SK-N-SH (cell line): Measurements from ENCODE around the gene ACAT2. TPM values are rescaled to one million over a fixed set of nuclear protein-coding genes. Genes with fewer than 3 reads are reported as not detected.

Experiments
- CTCF ChIA-PET: fragments of 300-600, 350-600 bp; formaldehyde crosslinking; extraction: SDS; loops from one replicate; lab custom pipeline; 2021; lab: Yijun Ruan, JAX
- POLR2A ChIA-PET: fragments of 350-600 bp; sonication (Branson Sonifier 250); formaldehyde crosslinking; extraction: SDS; loops from one replicate; lab custom pipeline; 2020; ENCODE audit warnings: antibody characterized with exemption, inconsistent platforms; lab: Yijun Ruan, JAX
- DNase-seq: peaks from one replicate; pipeline ENCODE4 v3.0.0; 2012
- H2AFZ ChIP-seq: fragments of 200-600 bp; sonication (generic); 2 replicates; pipeline ENCODE4 v1.8.1; 2016; ENCODE audit warnings: antibody characterized with exemption, mild to moderate bottlenecking, low read depth
- H3F3A ChIP-seq: fragments of 200-600 bp; sonication (generic); replicated peaks from 2 replicates; pipeline ENCODE3; 2016; ENCODE audit warnings: antibody characterized with exemption, mild to moderate bottlenecking; ENCODE audit not compliant: insufficient read depth
- H3K27ac ChIP-seq, 2 experiments: fragments of 200-500 bp in 1 of 2; fragments of 200-600 bp in 1 of 2; sonication (Bioruptor generic) in 1 of 2; sonication (generic), shearing (Covaris generic) in 1 of 2; 2 replicates each; pipeline versions ENCODE4 v1.5.1 to v1.6.1; 2014 to 2016; ENCODE audit warnings: low read depth in 2 of 2, inconsistent platforms in 1 of 2, low read length in 1 of 2, mild to moderate bottlenecking in 1 of 2, mixed read lengths in 1 of 2
- H3K27me3 ChIP-seq: fragments of 200-600 bp; sonication (generic), shearing (Covaris generic); 2 replicates; pipeline ENCODE4 v1.6.1; 2016; ENCODE audit warnings: mixed run types; ENCODE audit not compliant: insufficient read depth
- H3K36me3 ChIP-seq, 2 experiments: fragments of 200-500 bp in 1 of 2; fragments of 200-600 bp in 1 of 2; sonication (Bioruptor generic) in 1 of 2; sonication (generic) in 1 of 2; replicated peaks in 1 of 2; 2 replicates each; pipeline versions ENCODE3 to v1.5.1; 2014 to 2016; ENCODE audit warnings: low read length in 1 of 2, mild to moderate bottlenecking in 1 of 2; ENCODE audit not compliant: insufficient read depth in 2 of 2, control insufficient read depth in 1 of 2
- H3K4me1 ChIP-seq, 2 experiments: fragments of 200-500 bp in 1 of 2; fragments of 200-600 bp in 1 of 2; sonication (Bioruptor generic) in 1 of 2; sonication (generic), shearing (Covaris generic) in 1 of 2; 2 replicates each; pipeline versions ENCODE4 v1.5.1 to v1.6.1; 2014 to 2016; ENCODE audit warnings: low read depth in 1 of 2, low read length in 1 of 2, mixed run types in 1 of 2; ENCODE audit not compliant: insufficient read depth in 2 of 2, control insufficient read depth in 1 of 2
- H3K4me2 ChIP-seq: fragments of 200-600 bp; sonication (generic), shearing (Covaris generic); 2 replicates; pipeline ENCODE4 v1.6.1; 2017; ENCODE audit warnings: mixed run types
- H3K4me3 ChIP-seq, 2 experiments: fragments of 200-500 bp in 1 of 2; fragments of 200-600 bp in 1 of 2; sonication (Bioruptor generic) in 1 of 2; sonication (generic), shearing (Covaris generic) in 1 of 2; 2 replicates each; pipeline versions ENCODE4 v1.5.1 to v1.8.1; 2014 to 2016; ENCODE audit warnings: low read depth in 2 of 2, inconsistent platforms in 1 of 2, low read length in 1 of 2, mild to moderate bottlenecking in 1 of 2, mixed read lengths in 1 of 2, moderate library complexity in 1 of 2
- H3K79me2 ChIP-seq: fragments of 200-600 bp; sonication (generic); 2 replicates; pipeline ENCODE4 v1.8.1; 2017; ENCODE audit warnings: mild to moderate bottlenecking; ENCODE audit not compliant: insufficient read depth
- H3K9ac ChIP-seq: fragments of 200-600 bp; sonication (generic); 2 replicates; pipeline ENCODE4 v1.6.1; 2017; ENCODE audit warnings: mixed run types
- H3K9me2 ChIP-seq: fragments of 200-600 bp; sonication (generic); 2 replicates; pipeline ENCODE4 v1.6.1; 2017; ENCODE audit warnings: mixed run types
- H3K9me3 ChIP-seq: fragments of 200-600 bp; sonication (generic); 2 replicates; pipeline ENCODE4 v1.6.1; 2017; ENCODE audit warnings: mixed run types, mild to moderate bottlenecking, moderate library complexity
- H4K20me1 ChIP-seq: fragments of 200-600 bp; sonication (generic); 2 replicates; pipeline ENCODE4 v1.6.1; 2017; ENCODE audit warnings: mild to moderate bottlenecking, mixed run types; ENCODE audit not compliant: insufficient read depth
- CHD2 ChIP-seq: fragments of 150-350 bp; IDR thresholded peaks from 2 replicates; pipeline ENCODE4 v1.6.1; 2018; ENCODE audit warnings: low read length; ENCODE audit not compliant: partially characterized antibody
- ELF1 ChIP-seq: IDR thresholded peaks from 2 replicates; pipeline ENCODE4 v1.4.0; 2012
- FOXJ3 ChIP-seq: sonication (generic); formaldehyde crosslinking; IDR thresholded peaks from 2 replicates; pipeline ENCODE4 v1.5.1; 2020; ENCODE audit warnings: mild to moderate bottlenecking, missing genetic modification reagents
- GABPA ChIP-seq: IDR thresholded peaks from 2 replicates; pipeline ENCODE4 v1.4.0; 2012; ENCODE audit warnings: low read depth, mild to moderate bottlenecking
- GATA2 ChIP-seq: sonication (generic); formaldehyde crosslinking; IDR thresholded peaks from 2 replicates; pipeline ENCODE4 v1.5.0; 2020; ENCODE audit warnings: mild to moderate bottlenecking, missing genetic modification reagents
- MEF2A ChIP-seq: IDR thresholded peaks from 2 replicates; pipeline ENCODE4 v1.4.0; 2012; ENCODE audit warnings: low read depth, borderline replicate concordance
- MXI1 ChIP-seq: IDR thresholded peaks from 2 replicates; pipeline ENCODE4 v1.6.1; 2012; ENCODE audit warnings: mild to moderate bottlenecking, low read depth, low read length, improper control_type of control experiment
- NRF1 ChIP-seq: IDR thresholded peaks from 2 replicates; pipeline ENCODE4 v1.6.1; 2012; ENCODE audit warnings: low read depth, mild to moderate bottlenecking, low read length
- POLR2AphosphoS5 ChIP-seq: IDR thresholded peaks from 2 replicates; pipeline ENCODE4 v1.6.1; 2012; ENCODE audit warnings: low read depth, low read length
- RAD21 ChIP-seq: IDR thresholded peaks from 2 replicates; pipeline ENCODE4 v1.6.1; 2012; ENCODE audit warnings: mild to moderate bottlenecking, low read length
- RCOR1 ChIP-seq: fragments of 150-350 bp; IDR thresholded peaks from 2 replicates; pipeline ENCODE4 v1.6.1; 2017; ENCODE audit warnings: antibody characterized with exemption, low read length
- RXRA ChIP-seq: IDR thresholded peaks from 2 replicates; pipeline ENCODE4 v1.4.0; 2012; ENCODE audit warnings: low read depth, mild to moderate bottlenecking, borderline replicate concordance
- SIN3A ChIP-seq: IDR thresholded peaks from 2 replicates; pipeline ENCODE4 v1.6.1; 2012; ENCODE audit warnings: low read depth, mild to moderate bottlenecking, low read length, moderate library complexity, borderline replicate concordance
- SMC3 ChIP-seq: IDR thresholded peaks from 2 replicates; pipeline ENCODE4 v1.6.1; 2012; ENCODE audit warnings: low read depth, low read length, improper control_type of control experiment
- TAF1 ChIP-seq: IDR thresholded peaks from 2 replicates; pipeline ENCODE4 v1.6.1; 2012; ENCODE audit warnings: low read depth, mild to moderate bottlenecking, low read length, moderate library complexity, borderline replicate concordance
- TEAD4 ChIP-seq: IDR thresholded peaks from 2 replicates; pipeline ENCODE4 v1.4.0; 2012; ENCODE audit warnings: mild to moderate bottlenecking, borderline replicate concordance; ENCODE audit not compliant: insufficient read depth
- YY1 ChIP-seq: IDR thresholded peaks from 2 replicates; pipeline ENCODE4 v1.4.0; 2012; ENCODE audit warnings: low read depth, mild to moderate bottlenecking
- WGBS: methylation state at CpG from one replicate; pipeline ENCODE4 v1.1.6; 2017; ENCODE audit warnings: low lambda C conversion rate; 5-methylcytosine and 5-hydroxymethylcytosine counted together
- polyA plus RNA-seq, 3 experiments: library from polyadenylated mRNA; depleted of rRNA; stranded (reverse); fragments of >200 nt; gene quantifications; 2 replicates each; pipeline ENCODE4 v1.2.3, GENCODE V29; 2012
- TF ChIP-seq, protein P1 (sequence below): IDR thresholded peaks from 2 replicates; pipeline ENCODE4; 2012
- TF ChIP-seq, protein P2 (sequence below): IDR thresholded peaks from 2 replicates; pipeline ENCODE4 v1.4.0; 2012; ENCODE audit warnings: low read depth
- TF ChIP-seq, protein P3 (sequence below): IDR thresholded peaks from 2 replicates; pipeline ENCODE4 v1.4.0; 2012; ENCODE audit warnings: low read depth, borderline replicate concordance
- TF ChIP-seq, protein P4 (sequence below): fragments of 200-600 bp; sonication (generic); IDR thresholded peaks from 2 replicates; pipeline ENCODE4 v1.6.1; 2017; ENCODE audit warnings: antibody characterized with exemption, mild to moderate bottlenecking, moderate library complexity
- TF ChIP-seq, protein P5 (sequence below): fragments of 150-350 bp; IDR thresholded peaks from 2 replicates; pipeline ENCODE4 v1.6.1; 2016; ENCODE audit warnings: mild to moderate bottlenecking, low read depth, low read length

Gene ACAT2
- polyA plus RNA-seq, 1 of the 3 experiments (the other 2 are of a cell fraction), result 13.1 TPM

DNA sequence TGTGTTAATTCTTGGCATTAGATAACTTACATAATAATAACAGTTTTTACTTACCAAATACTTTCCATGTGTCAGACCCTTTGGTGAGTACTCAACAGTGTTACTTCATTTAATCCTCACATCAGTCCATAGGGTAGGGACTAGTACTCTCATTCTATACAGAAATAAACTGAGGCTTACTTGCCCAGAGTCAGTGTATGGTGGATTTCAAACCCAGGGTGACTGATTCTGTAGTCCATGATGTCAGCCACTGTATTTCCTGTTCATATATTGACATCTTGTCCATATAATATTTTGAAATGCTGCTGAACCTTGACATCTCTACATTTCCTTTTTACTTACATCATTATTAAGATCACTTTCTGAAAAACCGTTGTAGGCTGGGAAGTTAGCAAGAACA lies 35.7 kb downstream of the ACAT2 start:
- Histone ChIP-seq H3K36me3 (peaks cover 36 to 44% of the 10 kb centered on the region in 2 experiments), H3K9ac (no peak overlapping the region), H2AFZ (no peak overlapping the region), H3K27me3 (no peaks in the 10 kb centered on the region), H3K9me2 (no peaks in the 10 kb centered on the region), H3K9me3 (no peaks in the 10 kb centered on the region), H3K4me1 (no peaks in the 10 kb centered on the region), H3K4me2 (no peak overlapping the region), H4K20me1 (no peaks in the 10 kb centered on the region), H3F3A (peaks cover 8% of the 10 kb centered on the region), H3K4me3 (no peak overlapping the region), H3K27ac (no peak overlapping the region), H3K79me2 (peaks cover 34% of the 10 kb centered on the region)
- WGBS, result 7% methylated on average over 1 of the region's 1 CpG
- no peak for DNase-seq
- POLR2A ChIA-PET, result no interaction called here
- CTCF ChIA-PET, result no interaction called here
- TF ChIP-seq RAD21 (no peak), SMC3 (no peak), NRF1 (no peak), SIN3A (no peak), RCOR1 (no peak), GATA2 (CRISPR knock-in tag) (no peak), RXRA (no peak), FOXJ3 (CRISPR knock-in tag) (no peak)
- TF ChIP-seq, protein P1, sequence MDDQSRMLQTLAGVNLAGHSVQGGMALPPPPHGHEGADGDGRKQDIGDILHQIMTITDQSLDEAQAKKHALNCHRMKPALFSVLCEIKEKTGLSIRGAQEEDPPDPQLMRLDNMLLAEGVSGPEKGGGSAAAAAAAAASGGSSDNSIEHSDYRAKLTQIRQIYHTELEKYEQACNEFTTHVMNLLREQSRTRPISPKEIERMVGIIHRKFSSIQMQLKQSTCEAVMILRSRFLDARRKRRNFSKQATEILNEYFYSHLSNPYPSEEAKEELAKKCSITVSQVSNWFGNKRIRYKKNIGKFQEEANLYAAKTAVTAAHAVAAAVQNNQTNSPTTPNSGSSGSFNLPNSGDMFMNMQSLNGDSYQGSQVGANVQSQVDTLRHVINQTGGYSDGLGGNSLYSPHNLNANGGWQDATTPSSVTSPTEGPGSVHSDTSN, result no peak
- TF ChIP-seq, protein P2, sequence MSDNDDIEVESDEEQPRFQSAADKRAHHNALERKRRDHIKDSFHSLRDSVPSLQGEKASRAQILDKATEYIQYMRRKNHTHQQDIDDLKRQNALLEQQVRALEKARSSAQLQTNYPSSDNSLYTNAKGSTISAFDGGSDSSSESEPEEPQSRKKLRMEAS, result no peak
- TF ChIP-seq, protein P3, sequence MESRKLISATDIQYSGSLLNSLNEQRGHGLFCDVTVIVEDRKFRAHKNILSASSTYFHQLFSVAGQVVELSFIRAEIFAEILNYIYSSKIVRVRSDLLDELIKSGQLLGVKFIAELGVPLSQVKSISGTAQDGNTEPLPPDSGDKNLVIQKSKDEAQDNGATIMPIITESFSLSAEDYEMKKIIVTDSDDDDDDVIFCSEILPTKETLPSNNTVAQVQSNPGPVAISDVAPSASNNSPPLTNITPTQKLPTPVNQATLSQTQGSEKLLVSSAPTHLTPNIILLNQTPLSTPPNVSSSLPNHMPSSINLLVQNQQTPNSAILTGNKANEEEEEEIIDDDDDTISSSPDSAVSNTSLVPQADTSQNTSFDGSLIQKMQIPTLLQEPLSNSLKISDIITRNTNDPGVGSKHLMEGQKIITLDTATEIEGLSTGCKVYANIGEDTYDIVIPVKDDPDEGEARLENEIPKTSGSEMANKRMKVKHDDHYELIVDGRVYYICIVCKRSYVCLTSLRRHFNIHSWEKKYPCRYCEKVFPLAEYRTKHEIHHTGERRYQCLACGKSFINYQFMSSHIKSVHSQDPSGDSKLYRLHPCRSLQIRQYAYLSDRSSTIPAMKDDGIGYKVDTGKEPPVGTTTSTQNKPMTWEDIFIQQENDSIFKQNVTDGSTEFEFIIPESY, result no peak

DNA sequence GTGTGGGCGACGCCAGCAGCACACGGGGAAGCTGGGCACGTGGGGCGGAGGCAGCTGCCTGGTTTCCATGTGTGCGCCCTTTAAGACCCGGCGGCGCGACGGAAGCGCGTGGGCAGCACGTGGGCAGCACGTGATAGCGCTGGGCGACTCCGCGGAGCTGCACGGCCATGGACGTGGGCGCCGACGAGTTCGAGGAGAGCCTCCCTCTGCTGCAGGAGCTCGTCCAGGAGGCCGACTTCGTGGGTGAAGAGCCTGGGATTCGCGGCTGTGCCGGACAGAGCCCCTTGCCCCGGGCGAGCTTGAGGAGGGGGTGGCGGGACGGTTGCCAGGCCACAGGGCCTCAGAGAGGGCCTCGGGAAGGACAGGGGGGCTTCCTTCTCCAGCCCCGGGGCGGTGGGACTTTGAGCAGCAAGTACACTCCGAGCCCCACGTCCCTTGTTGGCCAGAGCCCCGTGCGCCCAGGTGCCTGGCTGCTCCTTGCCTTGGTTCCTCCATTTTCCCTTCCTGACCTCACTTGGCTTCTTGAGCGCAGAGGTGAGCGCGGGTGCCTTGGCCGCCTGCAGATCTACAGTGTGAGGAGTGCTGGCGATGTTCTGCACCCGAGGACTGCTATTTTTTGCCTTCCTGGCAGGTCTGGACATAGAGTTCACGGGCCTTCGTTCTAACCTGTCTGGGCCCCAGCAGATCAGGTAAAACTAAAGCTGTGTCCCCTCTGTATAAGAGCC lies 38.5 kb downstream of the ACAT2 start, which contains the start of gene PNLDC1:
Gene PNLDC1 (plus strand): TSS at position 136 of the 725 bp plus-strand sequence. CDS start 32 bp downstream, at position 168.
- Histone ChIP-seq H3K9ac (no peak within 1 kb of the TSS), H3K79me2 (peaks cover 14% of the 10 kb centered on the region; the same call in 1 of the 2 replicates), H3K27me3 (no peaks in the 10 kb centered on the region), H3K4me2 (no peak within 1 kb of the TSS), H3K4me1 (no peaks in the 10 kb centered on the region), H3K9me2 (no peaks in the 10 kb centered on the region), H4K20me1 (no peaks in the 10 kb centered on the region), H3K4me3 (no peak within 1 kb of the TSS), H2AFZ (no peak within 1 kb of the TSS), H3K27ac (no peak within 1 kb of the TSS), H3K36me3 (peaks cover 24 to 25% of the 10 kb centered on the region in 2 experiments), H3K9me3 (no peaks in the 10 kb centered on the region), H3F3A (peaks cover 8% of the 10 kb centered on the region)
- no peak for DNase-seq
- ChIA-PET POLR2A (no interaction called here), CTCF (no interaction called here)
- TF ChIP-seq MXI1, result no peak
- TF ChIP-seq SMC3, result no peak
- TF ChIP-seq ELF1, result no peak
- TF ChIP-seq, protein P4, sequence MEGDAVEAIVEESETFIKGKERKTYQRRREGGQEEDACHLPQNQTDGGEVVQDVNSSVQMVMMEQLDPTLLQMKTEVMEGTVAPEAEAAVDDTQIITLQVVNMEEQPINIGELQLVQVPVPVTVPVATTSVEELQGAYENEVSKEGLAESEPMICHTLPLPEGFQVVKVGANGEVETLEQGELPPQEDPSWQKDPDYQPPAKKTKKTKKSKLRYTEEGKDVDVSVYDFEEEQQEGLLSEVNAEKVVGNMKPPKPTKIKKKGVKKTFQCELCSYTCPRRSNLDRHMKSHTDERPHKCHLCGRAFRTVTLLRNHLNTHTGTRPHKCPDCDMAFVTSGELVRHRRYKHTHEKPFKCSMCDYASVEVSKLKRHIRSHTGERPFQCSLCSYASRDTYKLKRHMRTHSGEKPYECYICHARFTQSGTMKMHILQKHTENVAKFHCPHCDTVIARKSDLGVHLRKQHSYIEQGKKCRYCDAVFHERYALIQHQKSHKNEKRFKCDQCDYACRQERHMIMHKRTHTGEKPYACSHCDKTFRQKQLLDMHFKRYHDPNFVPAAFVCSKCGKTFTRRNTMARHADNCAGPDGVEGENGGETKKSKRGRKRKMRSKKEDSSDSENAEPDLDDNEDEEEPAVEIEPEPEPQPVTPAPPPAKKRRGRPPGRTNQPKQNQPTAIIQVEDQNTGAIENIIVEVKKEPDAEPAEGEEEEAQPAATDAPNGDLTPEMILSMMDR, result no peak
- TF ChIP-seq POLR2AphosphoS5, result no peak
- TF ChIP-seq GATA2 (CRISPR knock-in tag), result no peak
- no peak for TF ChIP-seq YY1
- TF ChIP-seq TEAD4, result no peak
- no peak for TF ChIP-seq RAD21
- TF ChIP-seq RXRA, result no peak
- TF ChIP-seq, protein P5, sequence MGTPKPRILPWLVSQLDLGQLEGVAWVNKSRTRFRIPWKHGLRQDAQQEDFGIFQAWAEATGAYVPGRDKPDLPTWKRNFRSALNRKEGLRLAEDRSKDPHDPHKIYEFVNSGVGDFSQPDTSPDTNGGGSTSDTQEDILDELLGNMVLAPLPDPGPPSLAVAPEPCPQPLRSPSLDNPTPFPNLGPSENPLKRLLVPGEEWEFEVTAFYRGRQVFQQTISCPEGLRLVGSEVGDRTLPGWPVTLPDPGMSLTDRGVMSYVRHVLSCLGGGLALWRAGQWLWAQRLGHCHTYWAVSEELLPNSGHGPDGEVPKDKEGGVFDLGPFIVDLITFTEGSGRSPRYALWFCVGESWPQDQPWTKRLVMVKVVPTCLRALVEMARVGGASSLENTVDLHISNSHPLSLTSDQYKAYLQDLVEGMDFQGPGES, result no peak
- no peak for TF ChIP-seq CHD2
- no peak for TF ChIP-seq TAF1
- TF ChIP-seq GABPA, result no peak
- no peak for TF ChIP-seq MEF2A
- no peak for TF ChIP-seq FOXJ3 (CRISPR knock-in tag)
- WGBS, result 96% methylated on average over 33 of the region's 50 CpGs
